T-helper 2 cell treated with Interferon-gamma antibody and Interleukin-4, amounts not matched to agents 5 μg/mL and 100 μg/mL, for 36 hours (primary cell): Measurements from ENCODE around the gene MSRB2.

Experiments
- DNase-seq: peaks from one replicate; pipeline ENCODE4 v3.0.0; 2021; ENCODE audit warnings: low spot score
- H3K27ac Mint-ChIP-seq: one replicate; pipeline ENCODE4 v1.8.0; 2021; ENCODE audit warnings: mild to moderate bottlenecking, mixed read lengths
- H3K27me3 Mint-ChIP-seq: one replicate; pipeline ENCODE4 v1.8.0; 2021; ENCODE audit warnings: low read depth, mixed read lengths
- H3K36me3 Mint-ChIP-seq: one replicate; pipeline ENCODE4 v1.8.0; 2021; ENCODE audit warnings: low read depth, mixed read lengths
- H3K4me1 Mint-ChIP-seq: one replicate; pipeline ENCODE4 v1.8.0; 2021; ENCODE audit warnings: low read depth, mixed read lengths
- H3K4me3 Mint-ChIP-seq: one replicate; pipeline ENCODE4 v1.8.0; 2022; ENCODE audit warnings: mild to moderate bottlenecking, moderate library complexity, mixed read lengths
- H3K9me3 Mint-ChIP-seq: one replicate; pipeline ENCODE4 v1.8.0; 2021; ENCODE audit warnings: mixed read lengths

The MSRB2 gene

GRCh38 chr10:23156447-23157150 is 61.2 kb downstream of the MSRB2 start:
- Mint-ChIP-seq H3K27ac (no peak overlapping the region), H3K4me3 (no peak overlapping the region), H3K27me3 (peaks cover 3% of the 10 kb centered on the region), H3K4me1 (peaks cover 2% of the 10 kb centered on the region), H3K36me3 (no peaks in the 10 kb centered on the region), H3K9me3 (no peaks in the 10 kb centered on the region)
- DNase-seq: no peak

- Mint-ChIP-seq H3K36me3 (no peaks in the 10 kb centered on the region), H3K27ac (no peak overlapping the region), H3K4me1 (peaks cover 2% of the 10 kb centered on the region), H3K9me3 (no peaks in the 10 kb centered on the region), H3K27me3 (peaks cover 3% of the 10 kb centered on the region), H3K4me3 (no peak overlapping the region)
- no peak for DNase-seq
These were observed 61.9 kb downstream of the MSRB2 start for GRCh38 chr10:23157239-23157681.

GRCh38 chr10:23157691-23158369 is 62.5 kb downstream of the MSRB2 start:
- H3K9me3 Mint-ChIP-seq: no peaks in the 10 kb centered on the region
- DNase-seq: no peak

GRCh38 chr10:23158370-23158769 is 63.0 kb downstream of the MSRB2 start:
- peaks cover 2% of the 10 kb centered on the region for H3K4me1 Mint-ChIP-seq
- H3K27me3 Mint-ChIP-seq: peaks cover 3% of the 10 kb centered on the region
- no peak for DNase-seq
- no peak overlapping the region for H3K27ac Mint-ChIP-seq
- H3K36me3 Mint-ChIP-seq: no peaks in the 10 kb centered on the region
- H3K4me3 Mint-ChIP-seq: no peak overlapping the region
- H3K9me3 Mint-ChIP-seq: no peaks in the 10 kb centered on the region

More at GRCh38 chr10:23157691-23158369, 62.5 kb downstream of the MSRB2 start:
- H3K27ac Mint-ChIP-seq: no peak overlapping the region
- H3K27me3 Mint-ChIP-seq: peaks cover 3% of the 10 kb centered on the region
- H3K4me1 Mint-ChIP-seq: peaks cover 2% of the 10 kb centered on the region
- H3K36me3 Mint-ChIP-seq: no peaks in the 10 kb centered on the region
- H3K4me3 Mint-ChIP-seq: no peak overlapping the region

GRCh38 chr10:23171232-23171876 is 76.0 kb downstream of the MSRB2 start:
- Mint-ChIP-seq H3K4me3 (no peak overlapping the region), H3K27ac (no peak overlapping the region), H3K36me3 (no peaks in the 10 kb centered on the region), H3K4me1 (no peaks in the 10 kb centered on the region), H3K9me3 (no peaks in the 10 kb centered on the region), H3K27me3 (peaks cover 65% of the 10 kb centered on the region)
- no peak for DNase-seq
